ENCODE results near the gene ZFP28. TPM values are rescaled to one million over a fixed set of nuclear protein-coding genes. Genes with fewer than 3 reads are reported as not detected.

ZFP28 gene
- polyA plus RNA-seq, 1 of the 3 experiments (the other 2 are of a cell fraction), result 3.5 TPM

DNA sequence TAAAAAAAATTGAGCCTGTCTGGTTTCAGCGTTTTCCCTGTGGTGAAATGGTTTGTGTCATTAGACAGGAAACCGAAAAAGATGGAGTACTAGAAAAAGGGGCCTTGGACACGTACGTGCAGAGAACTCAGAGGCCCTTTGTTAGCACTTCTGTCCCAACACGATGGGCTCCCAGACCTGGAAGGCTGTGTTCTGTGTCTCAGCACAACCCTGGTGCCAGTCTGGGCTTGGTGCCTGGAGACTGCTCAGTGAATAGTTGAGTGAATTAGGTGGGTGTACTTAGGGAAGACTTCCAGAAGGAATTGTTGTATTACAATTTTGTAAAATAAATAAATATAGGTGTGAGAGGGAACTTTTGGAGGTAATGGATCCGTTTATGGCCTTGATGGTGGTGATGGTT is 65.1 kb downstream of the ZFP28 start:
- no peak for DNase-seq
- no peaks in the 10 kb centered on the region for H4K20me1 ChIP-seq (ENCODE audit: insufficient read depth)

More for the DNA sequence above, 65.1 kb downstream of the ZFP28 start:
- Histone ChIP-seq H3K9me2 (no peaks in the 10 kb centered on the region), H3K27me3 (ENCODE audit: insufficient read depth) (no peaks in the 10 kb centered on the region), H3K9me3 (peaks cover 5% of the 10 kb centered on the region; the same call in 1 of the 2 replicates), H3K36me3 (replicated peaks in 1 of 2; ENCODE audit: control insufficient read depth in 1 of 2, insufficient read depth in 2 of 2, low read length in 1 of 2) (peaks cover 32 to 68% of the 10 kb centered on the region in 2 experiments), H3K27ac (ENCODE audit: low read depth in 2 of 2, low read length in 1 of 2) (no peak overlapping the region), H3K79me2 (ENCODE audit: insufficient read depth) (peaks cover 94% of the 10 kb centered on the region), H3K9ac (no peak overlapping the region), H3K4me3 (ENCODE audit: low read depth in 2 of 2, low read length in 1 of 2) (no peak overlapping the region; a peak in 1 of 4 replicates), H2AFZ (ENCODE audit: low read depth) (no peak overlapping the region), H3K4me2 (no peak overlapping the region), H3K4me1 (ENCODE audit: control insufficient read depth in 1 of 2, insufficient read depth in 2 of 2, low read depth in 1 of 2, low read length in 1 of 2) (no peaks in the 10 kb centered on the region), H3F3A (replicated peaks; ENCODE audit: insufficient read depth) (no peaks in the 10 kb centered on the region)
- 83% methylated on average over 6 of the region's 6 CpGs for WGBS (ENCODE audit: low lambda C conversion rate)
- CTCF ChIA-PET, result interaction anchor here (1.1 kb wide), 1 partner anchor 12 kb away, joined by 4 read pairs; no protein-coding TSS in a partner anchor
- TF ChIP-seq TAF1 (IDR thresholded peaks at IDR 0.05; ENCODE audit: borderline replicate concordance, low read depth, low read length), result no peak
- TF ChIP-seq POLR2AphosphoS5 (IDR thresholded peaks at IDR 0.05; ENCODE audit: low read depth, low read length), result no peak
- no peak for TF ChIP-seq SMC3 (IDR thresholded peaks at IDR 0.05; ENCODE audit: low read depth, low read length)
- TF ChIP-seq TCF12 (IDR thresholded peaks at IDR 0.05), result no peak
- no peak for TF ChIP-seq CHD2 (IDR thresholded peaks at IDR 0.05; ENCODE audit: low read length, partially characterized antibody)
- TF ChIP-seq, protein P1, sequence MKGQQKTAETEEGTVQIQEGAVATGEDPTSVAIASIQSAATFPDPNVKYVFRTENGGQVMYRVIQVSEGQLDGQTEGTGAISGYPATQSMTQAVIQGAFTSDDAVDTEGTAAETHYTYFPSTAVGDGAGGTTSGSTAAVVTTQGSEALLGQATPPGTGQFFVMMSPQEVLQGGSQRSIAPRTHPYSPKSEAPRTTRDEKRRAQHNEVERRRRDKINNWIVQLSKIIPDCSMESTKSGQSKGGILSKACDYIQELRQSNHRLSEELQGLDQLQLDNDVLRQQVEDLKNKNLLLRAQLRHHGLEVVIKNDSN (IDR thresholded peaks at IDR 0.05; ENCODE audit: borderline replicate concordance, low read depth), result no peak
- TF ChIP-seq, protein P2, sequence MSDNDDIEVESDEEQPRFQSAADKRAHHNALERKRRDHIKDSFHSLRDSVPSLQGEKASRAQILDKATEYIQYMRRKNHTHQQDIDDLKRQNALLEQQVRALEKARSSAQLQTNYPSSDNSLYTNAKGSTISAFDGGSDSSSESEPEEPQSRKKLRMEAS (IDR thresholded peaks at IDR 0.05; ENCODE audit: low read depth), result no peak
- TF ChIP-seq GATA2 (CRISPR knock-in tag; IDR thresholded peaks at IDR 0.05), result no peak
- TF ChIP-seq RCOR1 (IDR thresholded peaks at IDR 0.05; ENCODE audit: low read length), result no peak
- no peak for TF ChIP-seq JUND (IDR thresholded peaks at IDR 0.05)
- TF ChIP-seq, protein P3, sequence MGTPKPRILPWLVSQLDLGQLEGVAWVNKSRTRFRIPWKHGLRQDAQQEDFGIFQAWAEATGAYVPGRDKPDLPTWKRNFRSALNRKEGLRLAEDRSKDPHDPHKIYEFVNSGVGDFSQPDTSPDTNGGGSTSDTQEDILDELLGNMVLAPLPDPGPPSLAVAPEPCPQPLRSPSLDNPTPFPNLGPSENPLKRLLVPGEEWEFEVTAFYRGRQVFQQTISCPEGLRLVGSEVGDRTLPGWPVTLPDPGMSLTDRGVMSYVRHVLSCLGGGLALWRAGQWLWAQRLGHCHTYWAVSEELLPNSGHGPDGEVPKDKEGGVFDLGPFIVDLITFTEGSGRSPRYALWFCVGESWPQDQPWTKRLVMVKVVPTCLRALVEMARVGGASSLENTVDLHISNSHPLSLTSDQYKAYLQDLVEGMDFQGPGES (IDR thresholded peaks at IDR 0.05; ENCODE audit: low read depth, low read length), result no peak
- TF ChIP-seq, protein P4, sequence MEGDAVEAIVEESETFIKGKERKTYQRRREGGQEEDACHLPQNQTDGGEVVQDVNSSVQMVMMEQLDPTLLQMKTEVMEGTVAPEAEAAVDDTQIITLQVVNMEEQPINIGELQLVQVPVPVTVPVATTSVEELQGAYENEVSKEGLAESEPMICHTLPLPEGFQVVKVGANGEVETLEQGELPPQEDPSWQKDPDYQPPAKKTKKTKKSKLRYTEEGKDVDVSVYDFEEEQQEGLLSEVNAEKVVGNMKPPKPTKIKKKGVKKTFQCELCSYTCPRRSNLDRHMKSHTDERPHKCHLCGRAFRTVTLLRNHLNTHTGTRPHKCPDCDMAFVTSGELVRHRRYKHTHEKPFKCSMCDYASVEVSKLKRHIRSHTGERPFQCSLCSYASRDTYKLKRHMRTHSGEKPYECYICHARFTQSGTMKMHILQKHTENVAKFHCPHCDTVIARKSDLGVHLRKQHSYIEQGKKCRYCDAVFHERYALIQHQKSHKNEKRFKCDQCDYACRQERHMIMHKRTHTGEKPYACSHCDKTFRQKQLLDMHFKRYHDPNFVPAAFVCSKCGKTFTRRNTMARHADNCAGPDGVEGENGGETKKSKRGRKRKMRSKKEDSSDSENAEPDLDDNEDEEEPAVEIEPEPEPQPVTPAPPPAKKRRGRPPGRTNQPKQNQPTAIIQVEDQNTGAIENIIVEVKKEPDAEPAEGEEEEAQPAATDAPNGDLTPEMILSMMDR (IDR thresholded peaks at IDR 0.05), result no peak
- no peak for TF ChIP-seq NRF1 (IDR thresholded peaks at IDR 0.05; ENCODE audit: low read depth, low read length)
- no peak for TF ChIP-seq MXI1 (IDR thresholded peaks at IDR 0.05; ENCODE audit: low read depth, low read length)
- POLR2A ChIA-PET, result no interaction called here

Other genes starting within 250 kb of the ZFP28 start
- gene ZSCAN5A, start 224.1 kb upstream of the ZFP28 start, polyA plus RNA-seq (2012; rRNA removed), result 6.8 and 11.7 TPM in 2 replicates
- gene ZNF582, start 145.4 kb upstream of the ZFP28 start, polyA plus RNA-seq (2012; rRNA removed), result 4.5 and 5.9 TPM in 2 replicates
- gene ZNF583, start 134.6 kb upstream of the ZFP28 start, polyA plus RNA-seq (2012; rRNA removed), result 1.9 and 2.1 TPM in 2 replicates
- gene ZNF667, start 61.6 kb upstream of the ZFP28 start, polyA plus RNA-seq (2012; rRNA removed), result 3.2 and 5.0 TPM in 2 replicates
- gene ZNF471, start 31.1 kb upstream of the ZFP28 start, polyA plus RNA-seq (2012; rRNA removed), result 2.5 and 4.0 TPM in 2 replicates
- gene ZNF470, start 28.5 kb downstream of the ZFP28 start, polyA plus RNA-seq (2012; rRNA removed), result 2.1 and 2.5 TPM in 2 replicates
- gene ZNF71, start 56.4 kb downstream of the ZFP28 start, polyA plus RNA-seq (2012; rRNA removed), result 6.3 and 7.1 TPM in 2 replicates
- gene SMIM17, start 104.2 kb downstream of the ZFP28 start, polyA plus RNA-seq (2012; rRNA removed), result 0.05 and 0.06 TPM in 2 replicates
- 0.03 TPM in 1 of 2 replicates, not detected in the other for gene ZNF835, start 132.8 kb downstream of the ZFP28 start, polyA plus RNA-seq (2012; rRNA removed)